GM18526 (cell line): ENCODE measurements around the gene RNF128.

Experiments used
- POLR2A ChIP-seq: IDR thresholded peaks from 3 replicates; pipeline ENCODE4 v1.6.1; 2011; ENCODE audit not compliant: insufficient read length; ENCODE audit errors: extremely low read depth

The RNF128 gene

GRCh38 chrX:106811131-106811910, 84.8 kb downstream of the RNF128 start:
- no peak for TF ChIP-seq POLR2A
